ENCODE results near the gene EEIG2.
"Not testable (repeated sequence)": the region's sequence is repeated elsewhere in the genome, so short reads cannot be mapped to it uniquely, and the experiment has no call there.

EEIG2 gene

DNA sequence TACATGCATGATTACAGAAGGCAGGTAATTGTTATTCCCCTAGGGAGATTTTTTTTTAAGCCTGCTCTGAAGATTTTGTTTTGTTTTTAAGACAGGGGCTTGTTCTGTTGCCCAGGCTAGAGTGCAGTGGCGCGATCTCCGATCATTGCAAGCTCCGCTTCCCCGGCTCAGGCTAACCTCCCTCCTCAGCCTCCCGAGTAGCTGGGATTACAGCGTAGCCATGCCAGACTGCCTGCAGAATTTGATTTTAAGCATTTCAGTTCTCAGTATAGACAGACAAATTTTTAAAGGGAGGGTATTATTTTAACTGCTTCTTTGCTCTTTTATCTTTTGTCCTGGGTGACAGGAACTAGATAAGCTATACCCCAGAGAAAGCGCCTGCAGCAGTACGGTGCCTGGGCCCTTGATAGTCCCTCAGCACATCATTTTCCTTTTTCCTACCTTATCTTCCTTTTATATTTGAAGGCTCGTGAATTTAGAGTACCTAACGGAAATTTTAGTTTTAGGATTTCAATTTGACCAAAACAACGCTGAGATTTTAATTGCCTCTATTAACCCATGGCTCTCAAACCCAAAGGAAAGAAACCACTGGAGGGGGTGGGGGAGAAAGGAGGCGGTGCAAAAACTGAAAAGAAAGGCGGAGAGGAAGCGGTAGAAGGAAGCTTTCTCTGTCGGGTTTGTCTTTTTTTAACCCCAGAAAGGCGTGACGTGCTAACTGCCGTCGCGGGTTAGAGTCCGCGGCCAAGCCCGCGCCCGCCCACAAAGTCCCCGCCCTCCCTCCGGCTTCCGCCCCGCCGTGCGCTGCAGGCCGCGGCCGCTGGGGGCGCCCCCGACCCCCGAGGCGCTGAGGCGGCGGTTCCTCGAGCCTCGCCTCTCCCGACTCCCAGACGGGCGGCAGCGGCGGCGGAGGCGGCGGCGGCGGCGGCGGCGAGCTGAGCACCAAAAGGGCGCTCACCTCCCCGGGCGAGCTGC lies at the start of gene EEIG2:
Gene EEIG2 (plus strand): TSS at position 886 of the 972 bp plus-strand sequence. CDS start 329 bp downstream, outside the sequence.
- DNase-seq (ENCODE audit: low read depth), result peak; percentile 41

DNA sequence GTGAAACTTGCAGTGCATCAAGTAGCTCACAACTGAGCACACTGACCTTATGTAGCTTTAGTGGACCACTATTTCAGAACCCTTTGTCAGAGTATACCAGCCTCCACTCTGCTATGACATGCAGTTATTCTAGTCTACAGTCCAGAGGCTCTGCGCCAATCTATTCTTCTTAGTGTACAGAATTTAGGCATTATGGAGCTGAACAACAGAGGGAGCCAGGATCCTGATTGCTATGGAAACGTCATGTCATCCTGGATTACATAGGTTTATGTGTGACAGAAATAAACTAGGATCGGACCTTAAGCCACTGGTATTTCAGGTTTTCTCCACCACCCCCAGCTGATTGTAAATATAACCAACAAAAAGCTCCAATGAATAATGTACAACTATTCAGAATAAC lies 48.1 kb upstream of the EEIG2 start:
- DNase-seq (ENCODE audit: low read depth), result no peak

- DNase-seq (ENCODE audit: low read depth), result peak; percentile 13
These were observed 47.5 kb upstream of the EEIG2 start for GRCh38 chr1:108512239-108513043.

- no peak for DNase-seq (ENCODE audit: low read depth)
These were observed 46.9 kb upstream of the EEIG2 start for GRCh38 chr1:108513044-108513415.

DNA sequence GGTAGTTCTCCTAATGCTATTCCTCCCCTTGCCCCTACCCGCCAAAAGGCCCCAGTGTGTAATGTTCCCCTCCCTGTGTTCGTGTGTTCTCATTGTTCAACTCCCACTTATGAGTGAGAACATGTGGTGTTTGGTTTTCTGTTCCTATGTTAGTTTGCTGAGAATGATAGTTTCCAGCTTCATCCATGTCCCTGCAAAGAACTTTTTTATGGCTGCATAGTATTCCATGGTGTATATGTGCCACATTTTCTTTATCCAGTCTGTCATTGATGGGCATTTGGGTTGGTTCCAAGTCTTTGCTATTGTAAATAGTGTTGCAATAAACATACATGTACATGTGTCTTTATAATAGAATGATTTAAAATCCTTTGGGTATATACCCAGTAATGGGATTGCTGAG lies 46.0 kb upstream of the EEIG2 start:
- not testable (repeated sequence) for DNase-seq (ENCODE audit: low read depth)

DNA sequence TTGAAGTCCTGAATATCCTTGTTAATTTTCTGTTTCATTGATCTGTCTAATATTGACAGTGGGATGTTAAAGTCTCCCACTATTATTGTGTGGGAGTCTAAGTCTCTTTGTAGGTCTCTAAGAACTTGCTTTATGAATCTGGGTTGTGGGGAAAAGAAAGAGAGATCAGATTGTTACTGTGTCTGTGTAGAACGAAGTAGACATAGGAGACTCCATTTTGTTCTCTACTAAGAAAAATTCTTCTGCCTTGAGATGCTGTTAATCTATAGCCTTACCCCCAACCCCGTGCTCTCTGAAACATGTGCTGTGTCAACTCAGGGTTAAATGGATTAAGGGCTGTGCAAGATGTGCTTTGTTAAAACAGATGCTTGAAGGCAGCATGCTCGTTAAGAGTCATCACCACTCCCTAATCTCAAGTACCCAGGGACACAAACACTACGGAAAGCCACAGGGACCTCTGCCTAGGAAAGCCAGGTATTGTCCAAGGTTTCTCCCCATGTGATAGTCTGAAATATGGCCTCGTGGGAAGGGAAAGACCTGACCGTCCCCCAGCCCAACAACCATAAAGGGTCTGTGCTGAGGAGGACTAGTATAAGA lies 42.5 kb upstream of the EEIG2 start:
- not testable (repeated sequence) for DNase-seq (ENCODE audit: low read depth)

GRCh38 chr1:108521990-108522393 lies 37.9 kb upstream of the EEIG2 start:
- DNase-seq (ENCODE audit: low read depth), result no peak

- no peak for DNase-seq (ENCODE audit: low read depth)
These were observed 36.1 kb upstream of the EEIG2 start for GRCh38 chr1:108523829-108524228.

- DNase-seq (ENCODE audit: low read depth), result no peak
These were observed 35.2 kb upstream of the EEIG2 start for GRCh38 chr1:108524676-108525075.

DNA sequence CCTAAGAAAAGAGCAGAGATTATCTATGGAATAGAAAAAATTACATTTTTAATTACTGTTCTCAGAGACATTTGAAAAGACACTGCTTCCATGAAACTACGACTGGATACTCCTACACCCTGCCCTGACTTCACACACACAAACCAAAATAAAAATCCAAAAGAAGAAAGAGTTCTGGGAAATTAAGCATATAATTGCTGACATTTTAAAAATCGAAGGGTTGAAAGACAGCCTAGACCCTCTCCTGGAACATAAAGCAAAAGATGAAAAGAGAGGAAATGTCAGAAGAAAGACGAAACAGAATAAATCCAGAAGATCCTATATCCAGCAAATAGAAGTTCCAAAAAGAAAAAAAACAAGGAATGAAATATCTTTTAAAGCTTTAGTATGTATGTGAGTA lies 32.8 kb upstream of the EEIG2 start:
- DNase-seq (ENCODE audit: low read depth), result no peak

- DNase-seq (ENCODE audit: low read depth), result no peak
These were observed 32.1 kb upstream of the EEIG2 start for GRCh38 chr1:108527837-108528236.

GRCh38 chr1:108531444-108531843 lies 28.5 kb upstream of the EEIG2 start:
- no peak for DNase-seq (ENCODE audit: low read depth)

DNA sequence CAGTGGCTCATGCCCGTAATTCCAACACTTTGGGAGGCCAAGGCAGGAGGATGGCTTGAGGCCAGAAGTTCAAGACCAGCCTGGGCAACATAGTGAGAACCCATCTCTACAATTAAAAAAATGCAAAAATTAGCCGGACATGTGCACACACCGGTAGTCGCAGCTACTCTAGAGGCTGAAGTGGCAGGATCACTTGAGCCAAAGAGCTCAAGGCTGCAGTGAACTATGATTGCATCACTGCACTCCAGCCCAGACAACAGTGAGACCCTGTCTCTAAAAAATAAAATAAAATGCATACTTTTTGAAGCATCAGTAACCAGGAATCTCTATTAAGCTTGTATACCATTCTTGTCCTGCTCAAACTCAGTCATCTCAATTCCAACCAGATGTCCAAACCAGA lies 27.2 kb upstream of the EEIG2 start:
- no peak for DNase-seq (ENCODE audit: low read depth)

GRCh38 chr1:108533351-108534083 lies 26.4 kb upstream of the EEIG2 start:
- DNase-seq (ENCODE audit: low read depth), result no peak

GRCh38 chr1:108534759-108535158 lies 25.1 kb upstream of the EEIG2 start:
- DNase-seq (ENCODE audit: low read depth), result no peak

DNA sequence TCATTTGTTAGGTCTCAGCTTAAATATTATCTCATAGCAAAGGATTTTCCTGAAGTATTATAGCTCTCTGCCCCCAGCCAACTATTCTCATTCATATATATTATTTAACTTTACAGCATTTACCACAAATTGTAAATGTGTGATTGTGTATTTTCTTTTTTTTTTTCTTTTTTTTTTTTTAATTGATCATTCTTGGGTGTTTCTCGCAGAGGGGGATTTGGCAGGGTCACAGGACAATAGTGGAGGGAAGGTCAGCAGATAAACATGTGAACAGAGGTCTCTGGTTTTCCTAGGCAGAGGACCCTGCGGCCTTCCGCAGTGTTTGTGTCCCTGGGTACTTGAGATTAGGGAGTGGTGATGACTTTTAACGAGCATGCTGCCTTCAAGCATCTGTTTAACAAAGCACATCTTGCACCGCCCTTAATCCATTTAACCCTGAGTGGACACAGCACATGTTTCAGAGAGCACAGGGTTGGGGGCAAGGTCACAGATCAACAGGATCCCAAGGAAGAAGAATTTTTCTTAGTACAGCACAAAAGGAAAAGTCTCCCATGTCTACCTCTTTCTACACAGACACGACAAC lies 24.5 kb upstream of the EEIG2 start:
- not testable (repeated sequence) for DNase-seq (ENCODE audit: low read depth)

DNA sequence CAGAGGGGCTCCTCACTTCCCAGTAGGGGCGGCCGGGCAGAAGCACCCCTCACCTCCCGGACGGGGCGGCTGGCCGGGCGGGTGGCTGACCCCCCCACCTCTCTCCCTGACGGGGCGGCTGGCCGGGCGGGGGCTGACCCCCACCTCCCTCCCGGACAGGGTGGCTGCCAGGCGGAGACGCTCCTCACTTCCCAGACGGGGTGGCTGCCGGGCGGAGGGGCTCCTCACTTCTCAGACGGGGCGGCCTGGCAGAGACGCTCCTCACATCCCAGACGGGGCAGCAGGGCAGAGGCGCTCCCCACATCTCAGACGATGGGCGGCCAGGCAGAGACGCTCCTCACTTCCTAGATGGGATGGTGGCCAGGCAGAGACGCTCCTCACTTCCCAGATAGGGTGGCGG lies 23.9 kb upstream of the EEIG2 start:
- DNase-seq (ENCODE audit: low read depth), result not testable (repeated sequence)

- not testable (repeated sequence) for DNase-seq (ENCODE audit: low read depth)
These were observed 23.1 kb upstream of the EEIG2 start for GRCh38 chr1:108536791-108537190.

DNA sequence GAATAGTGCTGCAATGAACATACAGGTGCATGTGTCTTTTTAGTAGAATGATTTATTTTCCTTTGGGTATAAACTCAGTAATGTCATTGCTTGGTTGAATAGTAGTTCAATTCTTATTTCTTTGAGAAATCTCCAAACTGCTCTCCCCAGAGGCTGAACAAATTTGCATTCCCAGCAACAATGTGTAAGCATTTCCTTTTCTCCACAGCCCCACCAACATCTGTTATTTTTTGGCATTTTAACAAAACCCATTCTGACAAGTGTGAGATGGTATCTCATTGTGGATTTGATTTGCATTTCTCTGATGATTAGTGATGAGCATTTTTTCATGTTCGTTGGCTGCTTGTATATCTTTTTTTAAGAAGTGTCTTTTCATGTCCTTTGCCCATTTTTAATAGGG lies 21.9 kb upstream of the EEIG2 start:
- no peak for DNase-seq (ENCODE audit: low read depth)

DNA sequence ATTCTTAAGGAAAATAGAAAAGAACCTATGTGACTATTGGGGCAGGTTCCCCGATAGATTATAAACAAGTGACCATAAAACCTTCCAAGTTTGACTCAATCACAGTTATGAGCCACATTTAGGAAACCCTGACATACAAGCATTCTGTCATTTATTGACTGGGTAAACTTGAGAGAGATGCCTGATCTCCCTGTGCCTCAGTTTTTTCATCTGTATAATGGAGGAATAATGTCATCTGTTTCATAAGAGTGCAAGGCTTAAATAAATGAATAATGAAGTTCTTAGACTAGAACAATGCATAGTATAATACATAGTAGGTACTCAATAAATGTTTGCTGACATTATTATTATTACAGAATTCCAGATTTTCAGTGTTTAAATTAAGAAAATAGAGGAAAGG lies 18.9 kb upstream of the EEIG2 start:
- no peak for DNase-seq (ENCODE audit: low read depth)

DNA sequence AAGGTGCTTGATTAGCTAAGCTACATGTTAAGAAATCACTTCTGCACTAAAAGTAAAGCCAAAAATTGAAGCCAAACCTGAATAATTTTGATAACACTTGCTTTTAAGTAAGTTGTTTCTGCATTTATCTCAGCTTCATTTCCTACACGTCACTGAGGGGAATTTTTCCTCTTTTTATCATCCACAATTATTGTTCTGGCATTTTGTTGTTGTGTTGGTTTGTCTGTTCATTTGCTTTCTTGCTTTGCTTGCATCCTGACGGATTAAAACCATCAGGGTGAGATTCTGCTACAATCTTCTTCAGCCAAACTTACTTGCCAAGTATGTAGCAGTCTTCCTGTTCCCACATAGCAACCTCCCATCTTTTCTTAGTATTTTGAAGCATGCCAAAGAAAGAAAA lies 18.0 kb upstream of the EEIG2 start:
- no peak for DNase-seq (ENCODE audit: low read depth)

All from non-pigmented ciliary epithelial cell (primary cell).